Muscle of back (tissue), 11 donors: ENCODE measurements around the gene PLA2G15. TPM values are rescaled to one million over a fixed set of nuclear protein-coding genes. Genes with fewer than 3 reads are reported as not detected.

Experiments
- DNase-seq, 3 donors: peaks; one replicate each; pipeline versions ENCODE4 v3.0.0 to v3.0.0-alpha.2; 2013
- polyA plus RNA-seq, 10 donors: library from polyadenylated mRNA; unstranded; fragments of 120-200 nt; gene quantifications; one replicate each; pipeline ENCODE4 v1.2.1, GENCODE V29; 2013; ENCODE audit not compliant: insufficient read length in 10 of 10

PLA2G15 gene
- polyA plus RNA-seq, 10 donors = 20.8 to 30.6 (median 28.0) TPM

- DNase-seq = no peak
These were observed 4.2 kb downstream of the PLA2G15 start for GRCh38 chr16:68249371-68249770.

- DNase-seq = no peak
These were observed 5.8 kb downstream of the PLA2G15 start for GRCh38 chr16:68250951-68251350.

- no peak for DNase-seq
These were observed 6.7 kb downstream of the PLA2G15 start for GRCh38 chr16:68251832-68252231.

GRCh38 chr16:68252383-68252782, 7.2 kb downstream of the PLA2G15 start:
- no peak for DNase-seq

GRCh38 chr16:68253721-68254120, 8.5 kb downstream of the PLA2G15 start:
- DNase-seq = no peak

GRCh38 chr16:68255712-68256111, 10.5 kb downstream of the PLA2G15 start:
- DNase-seq = no peak

GRCh38 chr16:68257251-68257905, 12.2 kb downstream of the PLA2G15 start:
- peak in 1 of 3 donors; percentile 49 for DNase-seq

- no peak for DNase-seq
These were observed 13.0 kb downstream of the PLA2G15 start for GRCh38 chr16:68257906-68258800.

- no peak for DNase-seq
These were observed 14.0 kb downstream of the PLA2G15 start for GRCh38 chr16:68259007-68259825.

GRCh38 chr16:68263559-68264127, 18.5 kb downstream of the PLA2G15 start:
- DNase-seq = no peak

GRCh38 chr16:68264128-68265077, 19.2 kb downstream of the PLA2G15 start, which contains the start of gene SLC7A6:
Gene SLC7A6, plus strand, starts transcription at chr16:68264526. Its CDS starts 10,201 bp downstream, at chr16:68274727.
- DNase-seq = peak; percentile 58 to 90 (median 73)

GRCh38 chr16:68265078-68265920, 20.1 kb downstream of the PLA2G15 start:
- peak in 2 of 3 donors; percentile 39 to 69 for DNase-seq

GRCh38 chr16:68267612-68268405, 22.6 kb downstream of the PLA2G15 start:
- DNase-seq = no peak

- no peak for DNase-seq
These were observed 24.6 kb downstream of the PLA2G15 start for GRCh38 chr16:68269793-68270192.

- no peak for DNase-seq
These were observed 25.2 kb downstream of the PLA2G15 start for GRCh38 chr16:68270353-68270752.

GRCh38 chr16:68272507-68273209, 27.5 kb downstream of the PLA2G15 start:
- DNase-seq = no peak

- no peak for DNase-seq
These were observed 28.3 kb downstream of the PLA2G15 start for GRCh38 chr16:68273459-68273858.

- DNase-seq = no peak
These were observed 28.7 kb downstream of the PLA2G15 start for GRCh38 chr16:68273896-68274295.
